SW 1271 (cell line): ENCODE results near the gene AAR2.

Experiments
- DNase-seq, 2 experiments: peaks; one replicate each; lab custom pipeline; 2025; lab: John Stamatoyannopoulos, UW

Gene AAR2

GRCh38 chr20:36218380-36219064, 17.8 kb upstream of the AAR2 start:
- no peak for DNase-seq

DNA sequence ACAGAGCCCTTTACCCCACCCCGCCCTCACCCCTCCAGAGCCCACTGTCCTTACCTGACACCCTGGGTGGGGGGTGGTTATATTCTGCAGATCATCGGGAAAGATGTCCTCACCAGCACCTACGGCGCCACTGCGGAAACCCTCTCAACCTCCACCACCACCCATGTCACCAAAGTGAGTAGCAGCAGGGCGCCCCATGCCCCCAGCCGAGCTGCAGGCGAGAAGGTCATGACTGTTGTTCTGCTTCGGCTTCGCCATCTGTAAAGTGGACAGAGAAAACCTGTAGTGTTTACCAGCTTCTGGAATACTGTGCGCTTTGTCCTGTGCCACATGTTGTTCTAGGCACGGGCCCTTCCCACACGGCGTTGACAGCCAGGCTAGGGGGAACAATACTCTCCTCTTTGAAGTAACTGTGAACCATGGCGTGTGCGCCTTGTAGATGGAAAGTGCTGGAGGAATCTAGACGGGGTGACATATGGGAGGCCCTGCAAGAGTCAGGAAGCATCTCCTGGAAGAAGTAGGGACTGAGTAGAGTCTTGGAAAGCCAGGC, 16.5 kb upstream of the AAR2 start:
- DNase-seq: no peak

GRCh38 chr20:36225666-36226065, 10.6 kb upstream of the AAR2 start:
- DNase-seq: no peak

- DNase-seq: no peak
Observed at GRCh38 chr20:36228770-36229169, 7.5 kb upstream of the AAR2 start.

- no peak for DNase-seq
Observed at GRCh38 chr20:36230019-36230418, 6.3 kb upstream of the AAR2 start.

DNA sequence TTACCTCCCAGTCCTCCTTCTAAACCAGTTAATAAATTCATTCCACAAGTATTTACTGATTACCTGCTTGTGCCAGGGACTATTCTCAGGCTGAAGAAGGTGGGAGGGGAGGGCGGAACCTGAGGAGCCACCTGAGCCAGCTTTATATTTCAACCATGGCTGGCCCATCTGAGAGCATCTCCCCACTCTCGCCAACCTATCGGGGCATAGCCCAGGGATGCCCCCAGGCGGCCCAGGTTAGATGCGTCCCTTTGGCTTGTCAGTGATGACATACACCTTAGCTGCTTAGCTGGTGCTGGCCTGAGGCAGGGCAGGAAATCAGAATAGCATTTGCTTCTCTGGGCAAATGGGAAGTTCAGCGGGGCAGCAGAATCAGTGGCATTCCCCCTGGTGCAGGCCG, 4.9 kb upstream of the AAR2 start:
- no peak for DNase-seq

DNA sequence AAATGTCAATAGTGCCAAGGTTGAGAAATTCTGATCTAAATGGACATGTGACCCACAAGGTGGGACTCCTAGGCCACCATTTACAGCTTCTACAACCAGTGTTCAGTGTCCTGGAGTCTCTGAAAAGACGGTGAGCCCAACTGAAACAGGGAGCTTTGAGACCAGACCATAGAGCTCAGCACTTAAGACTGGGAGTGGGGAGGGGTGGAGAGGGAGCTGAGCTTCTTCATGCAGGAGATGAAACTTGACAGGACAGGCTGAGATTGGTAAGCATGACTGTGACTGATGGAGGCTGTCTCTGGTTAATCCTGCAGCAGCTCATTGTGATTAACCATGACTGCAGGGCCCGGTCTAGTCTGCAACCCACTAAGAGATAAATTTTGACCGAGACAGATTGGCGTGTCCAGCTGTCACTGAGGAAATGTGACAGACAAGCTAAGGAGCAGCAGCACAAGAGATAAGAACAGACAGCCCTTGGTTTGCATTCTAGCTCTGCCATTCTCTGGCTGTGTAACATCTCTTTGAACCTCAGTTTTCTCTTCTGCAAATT, 1.4 kb upstream of the AAR2 start:
- no peak for DNase-seq

- DNase-seq: no peak
Observed at GRCh38 chr20:36236786-36237121, 476 bp downstream of the AAR2 start.

DNA sequence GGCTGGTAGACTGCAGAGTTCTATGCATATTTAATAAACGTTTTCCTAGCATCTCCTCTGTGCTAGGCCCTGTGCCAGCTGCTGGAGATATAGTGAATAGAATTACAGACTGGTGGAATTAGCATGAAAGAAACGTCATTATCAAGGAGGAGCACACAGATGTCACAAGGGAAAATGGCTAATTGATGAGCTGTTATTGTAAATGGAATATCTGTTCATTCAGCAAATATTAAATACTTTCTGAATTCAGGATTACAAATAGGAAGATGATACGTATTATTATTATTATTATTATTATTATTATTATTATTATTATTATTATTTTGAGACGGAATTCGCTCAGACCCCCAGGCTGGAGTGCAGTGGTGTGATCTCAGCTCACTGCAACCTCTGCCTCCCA, 1.2 kb downstream of the AAR2 start:
- DNase-seq: no peak

DNA sequence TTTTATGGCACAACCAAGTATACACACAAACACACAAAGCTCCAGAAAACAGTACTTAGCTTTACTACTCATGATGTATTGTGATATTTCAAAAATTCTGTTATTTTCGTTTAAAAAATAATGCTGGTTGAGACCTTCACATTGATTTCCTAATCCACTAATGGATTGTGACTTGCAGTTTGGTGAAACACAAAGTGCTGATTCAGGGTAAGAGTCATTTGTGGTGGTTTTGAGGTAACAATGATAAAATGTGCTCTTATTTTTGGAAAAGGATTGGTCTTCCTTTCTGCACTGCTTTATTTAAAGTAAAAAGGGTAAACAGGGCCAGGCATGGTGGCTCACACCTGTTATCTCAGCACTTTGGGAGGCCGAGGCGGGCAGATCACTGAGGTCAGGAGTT, 1.9 kb downstream of the AAR2 start:
- no peak for DNase-seq

DNA sequence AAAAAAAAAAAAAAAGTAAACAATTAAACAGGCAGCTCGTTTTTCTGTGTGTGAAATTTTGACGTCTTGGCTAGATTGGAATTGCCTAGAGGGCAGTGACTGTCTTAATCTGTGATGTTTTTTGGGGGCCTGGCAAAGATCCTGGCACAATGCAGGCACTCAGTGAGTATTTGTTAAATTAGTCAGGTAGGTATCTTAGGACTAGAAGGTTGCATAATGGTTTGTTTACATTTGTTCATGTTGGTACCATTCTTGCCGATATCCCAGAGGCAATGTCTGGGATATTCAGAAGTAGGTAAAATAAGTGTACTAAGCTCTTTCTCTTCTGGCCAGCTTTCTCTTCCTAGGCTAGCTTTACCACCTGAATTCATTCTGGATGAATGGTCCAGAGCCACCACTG, 2.5 kb downstream of the AAR2 start:
- no peak for DNase-seq

- no peak for DNase-seq
Observed at GRCh38 chr20:36240076-36240475, 3.8 kb downstream of the AAR2 start.

- DNase-seq: no peak
Observed at GRCh38 chr20:36241678-36242077, 5.4 kb downstream of the AAR2 start.

GRCh38 chr20:36243726-36244125, 7.4 kb downstream of the AAR2 start:
- no peak for DNase-seq

- DNase-seq: no peak
Observed at GRCh38 chr20:36246401-36246800, 10.1 kb downstream of the AAR2 start.

DNA sequence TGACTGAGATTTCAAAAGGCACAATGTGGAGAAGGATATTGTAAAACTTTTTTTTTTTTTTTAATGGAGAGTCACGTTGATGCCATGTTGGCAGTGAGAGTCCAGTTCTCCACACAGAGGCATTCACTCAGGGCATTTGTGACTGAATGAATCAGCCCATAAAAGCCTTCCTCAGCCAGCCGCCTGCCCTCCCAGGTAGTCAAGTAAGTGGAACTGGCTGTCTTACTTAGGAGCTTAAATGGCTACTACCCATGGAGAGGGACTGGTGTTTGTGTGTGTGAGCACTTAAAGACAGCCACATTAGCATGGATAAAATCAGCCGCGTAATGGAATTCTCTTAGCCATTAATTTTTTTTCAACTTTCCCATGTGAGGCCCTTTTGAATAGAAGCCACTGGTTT, 12.6 kb downstream of the AAR2 start:
- DNase-seq: no peak

GRCh38 chr20:36249450-36249849, 13.2 kb downstream of the AAR2 start:
- DNase-seq: no peak

GRCh38 chr20:36251426-36251825, 15.1 kb downstream of the AAR2 start:
- DNase-seq: no peak

DNA sequence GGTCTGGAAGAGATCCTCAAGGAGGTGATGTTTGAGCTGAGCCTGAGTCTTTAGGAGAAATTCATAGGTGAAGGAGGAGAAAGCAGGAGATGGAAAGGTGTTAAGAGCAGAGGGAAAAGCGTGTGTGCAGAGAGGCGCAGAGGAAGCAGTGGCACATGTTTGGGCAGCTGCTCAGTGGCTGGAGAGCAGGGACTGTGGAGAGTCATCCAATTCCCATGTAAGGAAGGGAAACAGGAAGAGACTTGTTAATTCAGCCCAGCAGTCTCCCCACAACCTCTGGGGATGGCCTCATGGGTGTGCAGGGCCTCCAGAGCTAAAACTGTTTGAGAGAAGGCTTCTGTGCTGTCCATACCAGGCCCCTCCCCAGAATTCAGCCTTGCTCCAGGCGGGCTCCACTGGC, 16.2 kb downstream of the AAR2 start:
- no peak for DNase-seq

- no peak for DNase-seq
Observed at GRCh38 chr20:36253036-36253435, 16.8 kb downstream of the AAR2 start.

GRCh38 chr20:36254076-36254475, 17.8 kb downstream of the AAR2 start:
- DNase-seq: no peak

DNA sequence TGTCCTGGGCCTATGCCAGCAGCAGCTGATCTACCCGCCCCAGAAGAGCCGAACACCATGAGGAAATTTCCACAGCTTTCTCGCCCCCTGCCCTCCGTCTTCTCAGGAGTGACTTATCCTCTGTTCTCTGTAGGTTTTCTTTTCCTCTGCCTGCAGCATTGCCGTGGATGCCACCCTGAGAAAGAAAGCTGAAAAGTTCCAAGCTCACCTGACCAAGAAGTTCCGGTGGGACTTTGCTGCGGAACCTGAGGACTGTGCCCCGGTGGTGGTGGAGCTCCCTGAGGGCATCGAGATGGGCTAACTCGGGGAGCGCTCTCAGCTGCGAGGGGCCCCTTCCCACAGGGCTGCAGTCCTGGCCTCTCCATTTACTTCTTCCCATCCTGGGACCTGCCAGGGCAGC, 19.2 kb downstream of the AAR2 start:
- DNase-seq: no peak

DNA sequence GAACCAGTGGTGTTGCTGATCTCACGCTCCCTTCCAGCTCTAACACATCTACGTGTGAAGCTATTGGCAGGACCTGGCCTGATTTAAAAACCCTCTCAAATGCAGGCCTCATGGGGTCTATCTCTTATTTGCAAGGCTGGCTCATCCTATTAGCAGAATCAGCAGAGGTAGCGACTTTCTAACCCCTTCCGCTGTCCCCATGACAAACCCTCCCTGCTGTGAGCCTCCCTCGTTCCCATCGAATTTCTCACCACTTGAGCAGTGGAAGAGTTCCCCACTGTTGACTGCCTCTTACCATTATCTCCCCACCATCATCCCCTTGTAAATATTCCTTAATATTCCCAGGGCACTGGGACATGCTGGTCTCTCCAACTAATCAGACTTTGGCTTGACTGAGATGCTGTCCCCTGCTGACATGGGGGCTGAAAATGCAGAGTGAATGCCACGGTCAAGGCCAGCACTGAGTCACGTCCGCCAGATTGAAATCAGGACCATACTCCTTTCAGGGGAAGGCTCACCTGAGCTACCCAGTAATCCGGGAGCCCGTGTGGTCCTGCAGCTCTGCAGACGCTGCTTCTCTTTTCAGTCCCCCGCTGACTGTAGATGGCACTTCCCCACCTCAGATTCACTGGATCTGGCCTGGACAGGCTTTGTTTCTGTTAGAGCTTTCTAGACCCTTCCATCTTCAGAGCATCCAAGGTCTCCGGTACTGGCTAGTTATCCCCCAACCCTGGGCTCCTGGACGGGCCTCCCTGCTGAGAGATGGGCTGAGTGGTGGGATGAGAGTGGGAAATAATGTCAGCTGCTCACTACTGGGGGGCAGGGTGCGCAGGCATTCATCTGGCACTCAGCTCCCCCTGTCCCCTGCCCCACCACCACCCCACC, 23.1 kb downstream of the AAR2 start:
- no peak for DNase-seq
